Mesenteric fat pad (tissue), 1 donor: Measurements from ENCODE around the gene F12. TPM values are rescaled to one million over a fixed set of nuclear protein-coding genes. Genes with fewer than 3 reads are reported as not detected.
"Not testable (repeated sequence)": the region's sequence is repeated elsewhere in the genome, so short reads cannot be mapped to it uniquely, and the experiment has no call there.

ENCODE experiments used
- DNase-seq: peaks from one replicate; pipeline ENCODE4 v3.0.0-alpha.2; 2020; ENCODE audit warnings: low spot score
- total RNA-seq: library from RNA; stranded (reverse); fragmentation: NEBNext Ultra II Directional; extraction: Animal tissue kit (Norgen Biotek cat#: 25700); gene quantifications from one replicate; pipeline ENCODE4 v1.2.1, GENCODE V29; 2021
- donor health status: DM: yes; HTN: yes; CAD: no.

F12 gene
- total RNA-seq, 1 donor from 2014 or later = not detected

- DNase-seq = no peak
Measured at GRCh38 chr5:177389241-177390169, 19.9 kb downstream of the F12 start.

DNA sequence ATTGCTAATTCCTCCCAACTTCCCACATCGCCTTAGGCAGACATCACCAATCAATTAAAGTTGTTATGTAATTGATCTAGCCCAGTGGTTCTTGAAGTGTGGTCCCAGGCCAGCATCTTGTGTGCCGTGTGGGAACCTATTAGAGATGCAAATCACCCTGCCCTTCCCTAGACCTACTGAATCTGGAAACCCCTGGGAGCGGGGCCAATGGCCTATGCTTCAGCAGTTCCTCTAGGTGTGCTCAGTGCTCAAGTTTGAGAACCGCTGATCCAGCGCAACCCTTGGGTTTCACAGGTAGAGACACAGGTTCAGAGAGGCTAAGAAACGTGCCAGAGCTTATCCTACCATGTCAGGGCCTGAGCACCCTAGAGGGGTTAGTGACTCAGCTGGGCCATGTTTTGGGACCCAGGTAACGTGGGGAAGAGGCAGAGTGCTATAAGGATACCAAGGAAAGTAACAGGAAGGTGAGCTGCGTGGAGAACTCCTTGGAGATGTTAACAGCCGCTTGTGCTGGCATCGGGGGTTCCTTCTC is 20.8 kb downstream of the F12 start:
- no peak for DNase-seq

DNA sequence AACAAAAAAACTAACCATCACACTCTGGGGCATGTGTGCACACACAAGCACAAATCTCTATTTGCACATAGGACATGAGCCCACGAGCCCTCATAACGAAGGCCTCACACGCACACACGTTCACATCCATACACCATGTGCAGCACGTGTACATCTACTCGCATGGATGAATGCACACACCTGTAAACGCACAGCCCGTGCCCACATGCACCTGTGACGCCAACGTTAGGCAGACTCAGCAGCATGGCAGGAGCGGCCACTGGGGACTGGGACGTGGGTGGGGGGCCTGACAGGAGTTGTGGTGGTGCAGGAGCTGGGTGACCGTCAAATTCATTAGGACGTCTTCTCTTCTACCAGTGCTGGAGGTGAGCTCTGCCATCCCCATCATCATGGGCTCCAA is 22.0 kb downstream of the F12 start:
- DNase-seq = no peak

DNA sequence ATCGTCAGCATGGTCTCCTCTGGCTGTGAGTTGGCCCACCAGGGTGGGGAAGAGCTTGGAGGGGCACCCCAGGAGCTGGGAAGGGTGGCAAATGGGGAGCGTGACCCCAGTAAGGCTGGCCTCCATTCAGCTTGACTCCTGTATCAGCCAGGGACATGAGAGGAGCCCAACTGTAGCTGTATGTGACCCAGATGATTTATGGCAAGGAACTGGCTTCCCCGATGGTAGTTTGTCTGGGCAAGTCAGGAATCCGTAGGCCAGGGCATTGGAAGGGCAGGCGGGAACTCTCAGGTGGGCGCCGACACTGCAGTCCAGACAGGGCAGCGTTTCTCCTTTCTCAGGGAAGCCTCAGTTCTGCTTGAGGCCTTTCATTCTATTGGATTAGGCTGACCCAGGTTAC is 22.8 kb downstream of the F12 start:
- no peak for DNase-seq

DNA sequence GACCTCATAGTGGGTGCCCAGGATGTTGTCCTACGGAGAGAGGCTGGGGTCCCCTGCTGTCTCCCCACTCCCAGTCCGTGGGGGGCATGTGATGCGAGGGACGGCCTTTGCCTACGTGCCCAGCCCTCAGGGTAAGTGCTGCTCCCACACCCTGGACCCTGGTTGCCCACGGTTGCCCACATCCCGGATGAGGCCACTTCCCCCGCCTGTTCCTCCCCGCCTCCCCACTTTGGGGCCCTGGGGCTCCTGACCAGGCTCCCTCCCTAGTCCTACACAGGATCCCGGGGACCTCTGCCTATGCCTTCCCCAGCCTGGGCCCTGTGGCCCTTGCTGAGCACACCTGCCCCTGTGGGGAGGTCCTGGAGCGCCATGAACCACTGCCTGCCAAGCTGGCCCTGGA is 23.6 kb downstream of the F12 start:
- no peak for DNase-seq

DNA sequence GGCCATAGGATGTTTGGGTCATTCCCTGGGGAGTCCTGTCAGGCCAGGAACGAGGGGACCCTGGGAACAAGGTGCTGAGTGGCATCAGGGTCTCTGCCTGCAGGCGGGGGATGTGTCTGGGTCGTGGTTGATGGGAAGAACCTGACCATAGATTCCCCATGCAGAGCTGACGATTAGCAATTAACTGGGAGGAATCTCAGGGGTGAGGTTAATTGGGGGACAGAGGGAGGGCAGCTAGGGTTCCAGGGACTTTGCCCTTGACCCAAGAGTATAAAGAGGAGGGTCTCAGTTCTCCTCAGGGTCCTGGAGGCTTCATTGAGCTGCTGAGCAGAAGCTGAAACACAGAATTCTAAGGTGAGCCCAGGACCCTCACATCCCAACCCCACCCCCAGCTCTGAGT is 25.2 kb downstream of the F12 start, which contains the start of gene SLC34A1:
TSS of gene SLC34A1 (plus strand) at position 301 of the 400 bp plus-strand sequence. CDS start 1,308 bp downstream, outside the sequence.
- no peak for DNase-seq

DNA sequence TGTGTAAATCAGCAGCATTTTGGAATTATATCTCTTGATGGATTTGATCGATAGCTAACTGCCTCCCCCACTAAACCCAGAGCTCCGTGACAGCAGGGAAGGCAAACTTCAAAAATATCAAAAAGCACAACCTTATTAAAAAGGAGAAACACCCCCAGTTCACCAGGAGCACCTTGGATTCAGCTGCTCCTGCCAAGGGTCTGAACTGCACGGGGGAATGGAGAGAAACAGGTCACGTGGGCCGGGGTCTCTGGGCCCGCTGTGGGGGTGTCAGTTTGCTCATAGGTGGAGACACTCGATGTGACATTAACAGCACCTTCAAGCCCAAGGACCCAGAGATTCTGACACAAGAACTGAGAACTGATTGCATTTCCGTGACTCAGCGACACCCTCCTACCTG is 26.2 kb downstream of the F12 start:
- no peak for DNase-seq

DNA sequence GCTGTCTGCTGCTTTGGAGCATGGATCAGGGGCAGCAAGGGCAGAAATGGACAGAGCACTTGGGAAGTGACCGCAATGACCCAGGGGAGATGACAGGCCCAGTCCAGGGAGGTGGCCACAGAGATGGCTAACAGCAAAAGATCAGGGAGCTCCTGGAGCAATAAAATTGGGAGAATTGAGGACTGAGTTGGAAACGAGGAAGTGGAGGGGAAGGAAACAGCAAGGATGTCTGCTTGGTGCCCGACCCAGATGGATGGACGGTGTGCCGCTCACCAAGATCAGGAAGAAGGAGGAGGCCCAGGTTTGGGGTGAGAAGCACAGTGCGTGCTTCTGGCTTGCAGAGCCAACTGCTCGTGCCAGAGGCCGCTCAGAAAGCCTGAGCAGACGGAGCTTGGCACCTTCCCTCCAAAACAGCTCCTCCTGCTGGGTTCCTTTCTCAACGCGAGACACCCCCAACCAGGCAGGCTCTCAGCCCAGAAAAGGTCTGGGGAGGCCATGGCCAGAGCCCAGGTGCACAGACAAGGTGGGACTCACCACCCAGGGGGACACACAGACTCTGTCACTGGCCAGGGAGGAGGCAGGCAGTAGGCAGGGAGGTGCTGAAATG is 26.8 kb downstream of the F12 start:
- no peak for DNase-seq

GRCh38 chr5:177380805-177381126 is 28.6 kb downstream of the F12 start:
- no peak for DNase-seq

DNA sequence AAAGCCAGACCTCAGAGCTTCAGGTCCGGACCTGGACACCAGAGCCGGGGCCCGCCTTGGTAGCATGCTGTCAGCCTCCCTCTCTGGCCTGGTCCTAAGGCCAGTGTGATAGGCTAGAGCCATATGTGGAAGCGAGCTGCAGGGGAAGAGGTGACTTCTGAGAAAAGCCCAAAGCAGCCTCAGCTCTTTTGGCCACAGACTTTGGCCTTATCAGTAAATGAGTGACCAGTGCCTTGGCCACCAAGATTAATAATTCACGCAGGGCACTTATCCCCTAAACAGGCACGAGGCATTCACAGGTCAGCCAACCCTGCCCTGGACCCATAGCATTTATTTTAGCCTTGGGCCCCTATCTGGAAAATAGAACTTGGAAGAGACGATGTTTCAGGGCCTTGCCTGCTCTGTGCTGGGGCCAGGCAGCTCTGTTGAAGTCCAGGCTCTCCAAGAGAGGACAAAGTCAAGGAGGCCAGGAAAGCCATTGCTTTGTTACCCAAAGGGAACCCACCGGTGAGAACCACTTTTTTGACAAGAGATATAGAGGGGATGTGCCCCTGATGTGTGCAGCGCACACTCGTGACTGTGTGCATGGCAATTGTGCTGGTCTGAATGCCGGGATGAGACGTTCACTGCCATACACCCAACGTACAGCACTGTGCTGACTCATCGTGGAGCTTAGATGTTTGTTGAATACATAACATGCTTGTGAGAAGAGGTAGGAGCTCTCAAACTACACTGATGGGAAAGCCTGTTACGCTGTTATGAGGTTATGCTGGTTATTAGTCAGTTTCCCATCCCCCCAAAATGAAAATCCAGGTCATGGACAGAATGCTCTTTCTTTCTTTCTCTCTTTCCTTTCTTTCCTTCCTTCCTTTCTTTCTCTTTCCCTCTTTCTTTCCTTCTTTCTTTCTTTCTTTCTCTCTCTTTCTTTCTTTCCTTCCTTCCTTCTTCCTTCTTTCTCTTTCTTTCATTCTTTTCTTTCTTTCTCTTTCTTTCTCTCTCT is 30.2 kb downstream of the F12 start:
- no peak for DNase-seq

GRCh38 chr5:177377851-177378776 is 31.2 kb downstream of the F12 start:
- no peak for DNase-seq

- no peak for DNase-seq
Measured at GRCh38 chr5:177376107-177376506, 33.3 kb downstream of the F12 start.

DNA sequence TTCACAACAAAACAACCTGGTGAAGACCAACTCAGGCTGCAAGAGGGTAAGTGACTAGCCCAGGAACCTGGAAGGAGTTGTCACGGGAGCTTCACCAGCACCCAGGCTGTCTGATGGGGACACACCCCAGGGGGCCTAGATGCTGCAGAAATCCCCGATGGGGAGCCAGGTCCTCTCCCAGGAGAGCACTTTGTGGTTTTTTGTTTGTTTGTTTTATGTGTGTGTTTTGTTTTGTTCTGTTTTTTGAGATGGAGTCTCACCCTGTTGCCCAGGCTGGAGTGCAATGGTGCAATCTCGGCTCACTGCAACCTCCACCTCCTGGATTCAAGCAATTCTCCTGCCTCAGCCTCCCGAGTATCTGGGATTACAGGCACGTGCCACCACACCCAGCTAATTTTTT is 33.8 kb downstream of the F12 start:
- DNase-seq = not testable (repeated sequence)

DNA sequence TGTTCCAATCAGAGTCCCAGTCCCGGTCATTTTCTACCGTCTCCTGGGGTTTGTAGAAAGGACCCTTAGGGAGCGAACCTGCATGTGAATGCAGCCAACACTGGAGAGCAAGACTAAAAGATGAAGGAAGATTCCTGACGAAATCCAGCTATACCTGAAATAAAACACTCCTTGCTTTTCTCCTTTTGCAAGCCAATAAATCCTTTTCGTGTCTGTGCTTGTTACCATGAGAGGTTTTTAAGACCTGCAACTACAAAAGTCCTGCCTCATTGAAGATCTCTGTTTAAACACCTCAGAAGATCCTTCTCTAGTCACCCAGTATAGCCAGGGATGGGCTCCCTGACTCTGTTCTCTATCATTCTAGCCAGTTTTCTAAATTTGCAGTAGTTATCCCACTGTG is 35.2 kb downstream of the F12 start:
- no peak for DNase-seq

GRCh38 chr5:177373806-177374205 is 35.6 kb downstream of the F12 start:
- no peak for DNase-seq

DNA sequence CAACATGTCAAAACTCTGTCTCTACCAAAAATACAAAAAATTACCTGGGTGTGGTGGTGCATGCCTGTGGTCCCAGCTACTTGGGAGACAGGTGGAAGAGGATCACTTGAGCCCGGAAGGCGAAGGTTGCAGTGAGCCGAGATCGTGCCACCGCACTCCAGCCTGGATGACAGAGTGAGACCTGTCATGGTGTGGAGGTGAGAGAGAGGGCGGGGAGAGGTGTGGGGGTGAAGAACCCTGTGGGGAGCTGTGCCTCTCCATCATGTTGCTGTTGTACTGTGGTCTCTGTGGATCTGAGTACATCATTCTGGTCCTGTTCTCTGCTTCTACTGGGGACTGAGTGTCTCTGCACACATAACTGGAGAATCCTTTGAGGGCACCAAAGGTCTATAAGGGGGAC is 36.5 kb downstream of the F12 start:
- DNase-seq = no peak

DNA sequence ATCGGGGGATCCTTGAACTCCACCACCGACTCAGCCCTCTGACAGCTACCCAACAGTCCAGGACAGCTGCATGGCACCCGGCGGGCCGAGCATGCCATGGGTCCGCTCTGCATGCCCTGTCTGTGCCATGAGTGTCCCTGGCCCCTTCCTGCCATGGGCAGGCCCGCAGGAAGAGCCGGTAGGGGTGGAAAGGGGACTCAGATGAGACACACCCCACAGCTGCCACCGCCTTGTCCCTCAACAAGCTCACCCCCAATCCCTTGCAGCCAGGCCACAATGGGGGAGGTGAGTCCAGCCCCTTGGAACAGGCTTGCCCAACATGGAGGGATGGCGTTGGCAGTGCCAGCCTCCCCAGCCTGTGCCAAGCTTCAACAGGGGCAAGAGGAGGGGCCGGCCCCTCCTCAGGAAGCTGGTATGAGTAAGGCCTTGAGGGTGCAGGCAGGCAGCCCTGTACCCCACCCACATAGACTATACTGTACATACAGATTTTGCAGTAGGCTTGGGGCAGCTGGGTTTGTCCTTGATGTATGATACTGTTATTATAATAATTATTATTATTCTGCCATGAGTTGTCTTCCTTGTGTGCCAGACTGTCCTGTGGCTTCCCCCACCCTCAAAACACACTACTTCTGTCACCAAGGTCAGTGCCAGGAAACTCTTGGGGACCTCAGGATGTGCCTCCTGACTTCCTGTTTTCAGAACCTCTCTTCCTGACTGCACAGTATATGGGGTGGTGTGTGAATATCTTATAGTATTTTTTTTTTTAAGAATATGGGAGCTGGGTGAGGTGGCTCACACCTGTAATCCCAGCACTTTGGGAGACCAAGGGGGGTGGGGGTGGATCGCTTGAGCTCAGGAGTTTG is 37.1 kb downstream of the F12 start:
- no peak for DNase-seq

GRCh38 chr5:177371120-177372033 is 38.0 kb downstream of the F12 start:
- no peak for DNase-seq
